Measurements from ENCODE around the gene PRKCA.

GRCh38 chr17:66691644-66692420, 389.4 kb downstream of the PRKCA start:
- TF ChIP-seq CBX5 (IDR thresholded peaks at IDR 0.05; ENCODE audit: low read depth), result no peak
- TF ChIP-seq, protein P1, sequence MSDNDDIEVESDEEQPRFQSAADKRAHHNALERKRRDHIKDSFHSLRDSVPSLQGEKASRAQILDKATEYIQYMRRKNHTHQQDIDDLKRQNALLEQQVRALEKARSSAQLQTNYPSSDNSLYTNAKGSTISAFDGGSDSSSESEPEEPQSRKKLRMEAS (IDR thresholded peaks at IDR 0.05; ENCODE audit: low read depth, low read length), result no peak

Data from GM12878 (cell line).